ENCODE data around the gene AFF3.

Gene AFF3

GRCh38 chr2:99608861-99609260, 533.5 kb downstream of the AFF3 start:
- DNase-seq (ENCODE audit: low read depth in 2 of 2): no peak

- DNase-seq (ENCODE audit: low read depth in 2 of 2): no peak
Measured at GRCh38 chr2:99607861-99608491, 534.4 kb downstream of the AFF3 start.

GRCh38 chr2:99607454-99607853, 534.9 kb downstream of the AFF3 start:
- no peak for DNase-seq (ENCODE audit: low read depth in 2 of 2)

GRCh38 chr2:99605036-99605435, 537.4 kb downstream of the AFF3 start:
- no peak for DNase-seq (ENCODE audit: low read depth in 2 of 2)

GRCh38 chr2:99602476-99602875, 539.9 kb downstream of the AFF3 start:
- no peak for DNase-seq (ENCODE audit: low read depth in 2 of 2)

GRCh38 chr2:99600981-99601651, 541.3 kb downstream of the AFF3 start:
- no peak for DNase-seq (ENCODE audit: low read depth in 2 of 2)

GRCh38 chr2:99598441-99598840, 543.9 kb downstream of the AFF3 start:
- no peak for DNase-seq (ENCODE audit: low read depth in 2 of 2)

GRCh38 chr2:99597616-99598015, 544.8 kb downstream of the AFF3 start:
- no peak for DNase-seq (ENCODE audit: low read depth in 2 of 2)

- DNase-seq (ENCODE audit: low read depth in 2 of 2): no peak
Measured at GRCh38 chr2:99595373-99595772, 547.0 kb downstream of the AFF3 start.

- DNase-seq (ENCODE audit: low read depth in 2 of 2): no peak
Measured at GRCh38 chr2:99593692-99594427, 548.5 kb downstream of the AFF3 start.

- no peak for DNase-seq (ENCODE audit: low read depth in 2 of 2)
Measured at GRCh38 chr2:99576775-99577174, 565.6 kb downstream of the AFF3 start.

- no peak for DNase-seq (ENCODE audit: low read depth in 2 of 2)
Measured at GRCh38 chr2:99573634-99574251, 568.6 kb downstream of the AFF3 start.

- DNase-seq (ENCODE audit: low read depth in 2 of 2): no peak
Measured at GRCh38 chr2:99572373-99573164, 569.8 kb downstream of the AFF3 start.

GRCh38 chr2:99571954-99572353, 570.4 kb downstream of the AFF3 start:
- DNase-seq (ENCODE audit: low read depth in 2 of 2): no peak

GRCh38 chr2:99571533-99571932, 570.9 kb downstream of the AFF3 start:
- DNase-seq (ENCODE audit: low read depth in 2 of 2): no peak

GRCh38 chr2:99571021-99571420, 571.4 kb downstream of the AFF3 start:
- no peak for DNase-seq (ENCODE audit: low read depth in 2 of 2)

- DNase-seq (ENCODE audit: low read depth in 2 of 2): no peak
Measured at GRCh38 chr2:99569386-99569785, 573.0 kb downstream of the AFF3 start.

GRCh38 chr2:99565227-99565626, 577.2 kb downstream of the AFF3 start:
- DNase-seq (ENCODE audit: low read depth in 2 of 2): no peak

- DNase-seq (ENCODE audit: low read depth in 2 of 2): no peak
Measured at GRCh38 chr2:99562516-99562915, 579.9 kb downstream of the AFF3 start.

- DNase-seq (ENCODE audit: low read depth in 2 of 2): no peak
Measured at GRCh38 chr2:99561804-99562203, 580.6 kb downstream of the AFF3 start.

- DNase-seq (ENCODE audit: low read depth in 2 of 2): peak; percentile 76 to 80
Measured at GRCh38 chr2:99559075-99559662, 583.2 kb downstream of the AFF3 start.
